PC-3 (cell line): ENCODE data around the gene SCLY. TPM values are rescaled to one million over a fixed set of nuclear protein-coding genes. Genes with fewer than 3 reads are reported as not detected.

Experiments
- ATAC-seq: fragments of 200-7000 bp; cut with Tn5 transposase; 2 replicates; pipeline ENCODE4 v1.9.1; 2020; ENCODE audit warnings: mild to moderate bottlenecking, moderate library complexity
- BruUV-seq: library from RNA; stranded (reverse); fragments of 400-500 nt; replicated peaks from 2 replicates; lab custom pipeline; 2021; lab: Mats Ljungman, UMichigan
- CTCF ChIA-PET: fragments of 300-600 bp; sonication (Branson Sonifier 250); formaldehyde crosslinking; loops from one replicate; lab custom pipeline; 2022; ENCODE audit warnings: antibody characterized with exemption; lab: Charles Lee
- POLR2A ChIA-PET: fragments of 300-600 bp; sonication (Branson Sonifier 250); formaldehyde crosslinking; loops from one replicate; lab custom pipeline; 2022; ENCODE audit warnings: antibody characterized with exemption; ENCODE audit not compliant: unreplicated experiment; lab: Charles Lee
- DNase-seq: peaks from one replicate; pipeline ENCODE4 v3.0.0-alpha.2; 2015
- H2AFZ ChIP-seq: fragments of 300-600 bp; sonication (generic); 2 replicates; pipeline ENCODE4 v1.6.0; 2016; ENCODE audit warnings: antibody characterized with exemption, low read length
- H3F3A ChIP-seq: fragments of 300-600 bp; sonication (generic); one replicate; pipeline ENCODE4 v1.6.0; 2017; ENCODE audit warnings: antibody characterized with exemption, low read length, control low read depth, mild to moderate bottlenecking; ENCODE audit not compliant: unreplicated experiment
- H3K27ac ChIP-seq: fragments of 300-600 bp; sonication (generic); 2 replicates; pipeline ENCODE4 v1.5.1; 2016; ENCODE audit warnings: mild to moderate bottlenecking, low read length
- H3K27me3 ChIP-seq: fragments of 300-600 bp; sonication (generic); 2 replicates; pipeline ENCODE4 v1.6.1; 2016; ENCODE audit warnings: low read length, mixed read lengths
- H3K36me3 ChIP-seq: fragments of 300-600 bp; sonication (generic); 2 replicates; pipeline ENCODE4 v1.6.1; 2016; ENCODE audit warnings: low read depth, mixed run types, low read length, mixed read lengths
- H3K4me1 ChIP-seq: fragments of 300-600 bp; sonication (generic); 2 replicates; pipeline ENCODE4 v1.5.1; 2016; ENCODE audit warnings: low read length; ENCODE audit not compliant: insufficient read depth
- H3K4me2 ChIP-seq: fragments of 300-600 bp; sonication (generic); 2 replicates; pipeline ENCODE4 v1.6.0; 2016; ENCODE audit warnings: low read length
- H3K4me3 ChIP-seq: fragments of 300-600 bp; sonication (generic); 2 replicates; pipeline ENCODE4 v1.5.1; 2016; ENCODE audit warnings: mild to moderate bottlenecking, low read length, mixed read lengths
- H3K79me2 ChIP-seq: fragments of 300-600 bp; sonication (generic); 2 replicates; pipeline ENCODE4 v1.6.1; 2017; ENCODE audit warnings: low read length, mixed read lengths
- H3K9ac ChIP-seq: fragments of 300-600 bp; sonication (generic); 2 replicates; pipeline ENCODE4 v1.6.0; 2016; ENCODE audit warnings: mild to moderate bottlenecking, low read length
- H3K9me2 ChIP-seq: fragments of 300-600 bp; sonication (generic); replicated peaks from 2 replicates; pipeline ENCODE4 v1.6.1; 2016; ENCODE audit warnings: mixed run types, low read length, mixed read lengths
- H3K9me3 ChIP-seq: fragments of 300-600 bp; sonication (generic); 2 replicates; pipeline ENCODE4 v1.6.1; 2016; ENCODE audit warnings: low read length, mixed read lengths
- H4K20me1 ChIP-seq: fragments of 300-600 bp; sonication (generic); 2 replicates; pipeline ENCODE4 v1.6.1; 2016; ENCODE audit warnings: low read length, mixed read lengths
- EZH2 ChIP-seq: fragments of 300-600 bp; sonication (generic); IDR thresholded peaks from one replicate; pipeline ENCODE4 v1.6.1; 2017; ENCODE audit warnings: antibody characterized with exemption, mild to moderate bottlenecking, low read length; ENCODE audit not compliant: unreplicated experiment
- EZH2phosphoT487 ChIP-seq: fragments of 300-600 bp; sonication (generic); IDR thresholded peaks from 2 replicates; pipeline ENCODE4 v1.6.1; 2018; ENCODE audit warnings: mild to moderate bottlenecking, antibody characterized with exemption, low read length, borderline replicate concordance
- intact Hi-C: fragments of 100-400 bp; cut with micrococcal nuclease; formaldehyde crosslinking; loops from 2 replicates; pipeline ENCODE4 v1.9.0; 2023
- total RNA-seq: library from RNA; depleted of rRNA; stranded (reverse); fragments of >200 nt; gene quantifications from 2 replicates; pipeline ENCODE4 v1.2.3, GENCODE V29; 2014
- TF ChIP-seq, protein P1 (sequence below): fragments of 300-600 bp; sonication (generic); conservative IDR thresholded peaks from 2 replicates; pipeline ENCODE4 v1.5.1; 2017; ENCODE audit warnings: antibody characterized with exemption, low read depth, mild to moderate bottlenecking, low read length

SCLY gene
- total RNA-seq, 1 experiment from 2014 or later: 23.1 TPM

- H4K20me1 ChIP-seq: no peaks in the 10 kb centered on the region
- intact Hi-C loops: no loop called here
- H2AFZ ChIP-seq: no peak overlapping the region
- H3K36me3 ChIP-seq: peaks cover 15% of the 10 kb centered on the region
- H3K79me2 ChIP-seq: no peaks in the 10 kb centered on the region
- DNase-seq: no peak
- TF ChIP-seq EZH2 (no peak), EZH2phosphoT487 (no peak)
- TF ChIP-seq, protein P1, sequence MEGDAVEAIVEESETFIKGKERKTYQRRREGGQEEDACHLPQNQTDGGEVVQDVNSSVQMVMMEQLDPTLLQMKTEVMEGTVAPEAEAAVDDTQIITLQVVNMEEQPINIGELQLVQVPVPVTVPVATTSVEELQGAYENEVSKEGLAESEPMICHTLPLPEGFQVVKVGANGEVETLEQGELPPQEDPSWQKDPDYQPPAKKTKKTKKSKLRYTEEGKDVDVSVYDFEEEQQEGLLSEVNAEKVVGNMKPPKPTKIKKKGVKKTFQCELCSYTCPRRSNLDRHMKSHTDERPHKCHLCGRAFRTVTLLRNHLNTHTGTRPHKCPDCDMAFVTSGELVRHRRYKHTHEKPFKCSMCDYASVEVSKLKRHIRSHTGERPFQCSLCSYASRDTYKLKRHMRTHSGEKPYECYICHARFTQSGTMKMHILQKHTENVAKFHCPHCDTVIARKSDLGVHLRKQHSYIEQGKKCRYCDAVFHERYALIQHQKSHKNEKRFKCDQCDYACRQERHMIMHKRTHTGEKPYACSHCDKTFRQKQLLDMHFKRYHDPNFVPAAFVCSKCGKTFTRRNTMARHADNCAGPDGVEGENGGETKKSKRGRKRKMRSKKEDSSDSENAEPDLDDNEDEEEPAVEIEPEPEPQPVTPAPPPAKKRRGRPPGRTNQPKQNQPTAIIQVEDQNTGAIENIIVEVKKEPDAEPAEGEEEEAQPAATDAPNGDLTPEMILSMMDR: no peak
- BruUV-seq: no TSS peak
- no peak overlapping the region for H3K4me2 ChIP-seq
- no peak overlapping the region for H3K4me3 ChIP-seq
- H3K4me1 ChIP-seq: no peaks in the 10 kb centered on the region
- H3F3A ChIP-seq: no peaks in the 10 kb centered on the region
- H3K9ac ChIP-seq: no peak overlapping the region
- ATAC-seq: no peak
- H3K27ac ChIP-seq: no peak overlapping the region
- H3K9me3 ChIP-seq: no peaks in the 10 kb centered on the region
- ChIA-PET CTCF (no interaction called here), POLR2A (no interaction called here)
- no peaks in the 10 kb centered on the region for H3K9me2 ChIP-seq
- no peaks in the 10 kb centered on the region for H3K27me3 ChIP-seq
These were observed 19.9 kb upstream of the SCLY start for GRCh38 chr2:238040918-238041317.

DNA sequence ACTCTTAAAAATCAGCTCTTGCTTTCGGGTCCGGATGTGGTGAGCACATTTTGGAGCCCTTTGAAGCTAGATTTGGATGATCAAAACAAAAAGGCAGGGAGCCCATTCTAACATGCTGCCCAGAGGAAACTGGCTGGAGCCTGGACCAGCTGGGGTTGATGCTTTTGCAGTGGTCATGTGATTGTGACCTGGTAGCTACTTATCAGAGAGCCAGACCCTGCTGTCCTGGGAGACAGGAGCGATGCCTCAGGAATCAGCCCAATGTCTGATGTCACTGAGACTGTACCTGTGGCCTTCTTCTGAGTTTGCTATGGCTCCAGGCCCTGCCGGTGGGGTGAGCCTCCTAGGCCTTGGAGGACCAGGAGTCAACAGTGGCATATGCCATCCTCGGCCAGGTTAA lies 18.7 kb upstream of the SCLY start:
- Histone ChIP-seq H3K9me2 (no peaks in the 10 kb centered on the region), H3K9ac (no peak overlapping the region), H3K4me3 (no peak overlapping the region), H3F3A (no peaks in the 10 kb centered on the region), H3K36me3 (peaks cover 13% of the 10 kb centered on the region), H3K4me2 (no peak overlapping the region), H4K20me1 (no peaks in the 10 kb centered on the region), H3K9me3 (no peaks in the 10 kb centered on the region), H3K79me2 (no peaks in the 10 kb centered on the region), H2AFZ (no peak overlapping the region), H3K4me1 (no peaks in the 10 kb centered on the region), H3K27me3 (no peaks in the 10 kb centered on the region), H3K27ac (no peak overlapping the region)
- BruUV-seq: no TSS peak
- TF ChIP-seq, protein P1: no peak
- TF ChIP-seq EZH2phosphoT487: no peak
- TF ChIP-seq EZH2: no peak
- POLR2A ChIA-PET: no interaction called here
- CTCF ChIA-PET: no interaction called here
- intact Hi-C loops: no loop called here
- ATAC-seq (no peak), DNase-seq (no peak)

- no peak overlapping the region for H2AFZ ChIP-seq
- no peaks in the 10 kb centered on the region for H3K9me3 ChIP-seq
- H3K27me3 ChIP-seq: no peaks in the 10 kb centered on the region
- no peaks in the 10 kb centered on the region for H3K4me1 ChIP-seq
- peaks cover 10% of the 10 kb centered on the region for H3K36me3 ChIP-seq
- DNase-seq (no peak), ATAC-seq (no peak)
- H3F3A ChIP-seq: no peaks in the 10 kb centered on the region
- no peak overlapping the region for H3K27ac ChIP-seq
- H3K4me2 ChIP-seq: no peak overlapping the region
- H3K9ac ChIP-seq: no peak overlapping the region
- POLR2A ChIA-PET: no interaction called here
- H3K79me2 ChIP-seq: no peaks in the 10 kb centered on the region
- TF ChIP-seq EZH2 (no peak), EZH2phosphoT487 (no peak)
- TF ChIP-seq, protein P1: no peak
- CTCF ChIA-PET: no interaction called here
- no peak overlapping the region for H3K4me3 ChIP-seq
- no peaks in the 10 kb centered on the region for H3K9me2 ChIP-seq
- no peaks in the 10 kb centered on the region for H4K20me1 ChIP-seq
- intact Hi-C loops: no loop called here
- BruUV-seq: no TSS peak
These were observed 17.8 kb upstream of the SCLY start for GRCh38 chr2:238042849-238043584.
